Measurements from ENCODE around the gene MYH16.
"Not testable (repeated sequence)": the region's sequence is repeated elsewhere in the genome, so short reads cannot be mapped to it uniquely, and the experiment has no call there.

MYH16 gene

DNA sequence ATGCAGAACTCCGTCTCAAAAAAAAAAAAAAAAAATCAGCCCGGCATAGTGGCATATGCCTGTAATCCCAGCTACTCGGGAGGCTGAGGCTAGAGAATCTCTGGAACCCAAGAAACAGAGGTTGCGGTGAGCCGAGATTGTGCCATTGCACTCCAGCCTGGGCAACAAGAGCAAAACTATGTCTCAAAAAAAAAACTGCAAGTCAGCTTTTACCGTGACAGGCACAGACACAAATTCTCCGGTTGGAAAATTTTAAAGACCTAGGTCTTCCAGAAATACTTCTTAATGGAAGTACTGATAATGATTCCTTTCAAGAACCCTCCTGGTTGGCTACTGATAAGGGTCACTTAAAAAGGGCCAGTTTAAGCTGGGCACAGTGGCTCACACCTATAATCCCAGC, 82.5 kb downstream of the MYH16 start:
- no peak for DNase-seq (ENCODE audit: low read depth)

DNA sequence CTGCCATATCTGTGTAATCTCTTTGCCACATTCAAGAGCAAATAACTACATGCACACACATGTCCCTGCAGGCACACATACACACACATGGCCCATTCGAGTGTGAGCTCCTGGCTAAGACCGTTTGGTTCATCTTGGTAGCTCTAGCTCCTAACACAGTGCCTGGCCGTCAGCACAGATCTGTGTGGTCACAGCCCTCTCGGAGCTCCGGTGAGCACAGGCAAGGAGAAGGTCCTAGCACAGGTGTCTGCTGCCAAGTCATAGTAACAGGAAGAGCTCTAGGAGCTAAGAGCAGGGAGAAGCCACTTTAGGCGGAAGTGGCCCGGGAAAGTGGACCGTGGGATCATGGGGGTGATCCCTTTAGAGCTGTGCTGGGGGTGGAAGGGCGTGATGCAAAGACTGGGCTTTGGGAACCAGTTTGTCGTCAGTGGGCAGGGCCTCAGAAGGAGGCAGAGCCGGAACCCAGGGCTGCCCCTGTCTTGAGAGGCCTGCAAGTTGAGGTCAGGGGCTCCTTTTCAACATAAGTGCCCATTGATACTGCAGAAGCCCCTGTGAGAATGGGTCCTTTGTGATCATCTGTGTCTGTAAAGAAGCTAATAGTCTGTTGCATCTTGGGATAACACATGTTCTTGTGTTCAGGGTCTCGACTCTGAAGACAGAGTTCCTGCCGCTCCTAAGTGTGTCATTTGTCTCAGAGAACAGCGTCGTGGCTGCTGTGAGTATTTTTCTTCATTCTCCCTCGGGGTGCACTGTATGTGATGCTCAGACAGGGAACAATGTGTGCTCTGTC, 85.3 kb downstream of the MYH16 start:
- DNase-seq (ENCODE audit: low read depth), result no peak

DNA sequence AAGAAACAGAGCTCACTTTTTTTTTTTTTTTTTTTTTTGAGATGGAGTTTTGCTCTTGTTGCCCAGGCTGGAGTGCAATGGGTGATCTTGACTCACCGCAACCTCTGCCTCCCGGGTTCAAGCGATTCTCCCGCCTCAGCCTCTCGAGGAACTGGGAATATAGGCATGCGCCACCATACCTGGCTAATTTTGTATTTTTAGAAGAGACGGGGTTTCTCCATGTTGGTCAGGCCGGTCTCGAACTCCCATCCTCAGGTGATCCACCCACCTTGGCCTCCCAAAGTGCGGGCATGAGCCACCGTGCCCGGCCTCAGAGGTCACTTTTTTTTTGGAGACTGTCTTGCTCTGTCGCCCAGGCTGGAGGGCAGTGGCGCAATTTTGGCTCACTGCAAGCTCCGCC, 85.9 kb downstream of the MYH16 start:
- not testable (repeated sequence) for DNase-seq (ENCODE audit: low read depth)

DNA sequence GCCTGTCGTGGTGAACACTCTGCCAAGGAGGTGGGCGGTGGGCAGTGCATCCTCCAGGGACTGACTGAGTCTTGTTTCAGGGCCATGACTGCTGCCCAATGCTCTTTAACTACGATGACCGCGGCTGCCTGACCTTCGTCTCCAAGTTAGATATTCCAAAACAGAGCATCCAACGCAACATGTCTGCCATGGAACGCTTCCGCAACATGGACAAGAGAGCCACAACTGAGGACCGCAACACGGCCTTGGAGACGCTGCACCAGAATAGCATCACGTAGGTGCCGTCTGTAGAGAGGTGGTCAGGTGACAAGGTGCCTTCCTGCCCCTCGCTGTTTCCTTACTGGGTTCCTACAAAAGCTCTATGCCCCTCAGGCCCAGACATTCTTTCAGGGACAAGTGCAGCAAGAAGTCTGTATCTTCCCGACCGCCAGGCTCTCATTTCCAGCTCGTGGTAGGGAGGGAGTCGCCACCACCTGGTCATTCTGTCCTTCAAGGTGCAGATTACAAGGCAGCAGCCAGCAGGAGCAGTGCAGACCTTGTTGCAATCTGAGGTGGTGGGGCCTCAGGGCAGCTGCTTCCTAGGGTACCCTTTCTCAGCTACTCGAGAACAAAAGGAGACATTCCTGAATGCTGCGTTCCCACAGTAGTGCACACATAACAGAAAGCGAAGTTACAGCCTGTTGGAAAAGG, 87.0 kb downstream of the MYH16 start:
- DNase-seq (ENCODE audit: low read depth), result no peak

Measured in HS-27A (cell line).